SJCRH30 (cell line): Measurements from ENCODE around the gene SSBP3. TPM values are rescaled to one million over a fixed set of nuclear protein-coding genes. Genes with fewer than 3 reads are reported as not detected.

Experiments
- DNase-seq, 2 experiments: peaks; one replicate each; pipeline ENCODE4 v3.0.0-alpha.2; 2015 to 2020
- H3K27ac ChIP-seq: fragments of 250-450 bp; sonication (Bioruptor Pico); 2 replicates; pipeline ENCODE4 v1.5.1; 2020; ENCODE audit warnings: mild to moderate bottlenecking, moderate library complexity
- H3K27me3 ChIP-seq: fragments of 250-450 bp; sonication (Bioruptor Pico); 2 replicates; pipeline ENCODE4 v1.5.1; 2020; ENCODE audit warnings: mild to moderate bottlenecking, moderate library complexity
- H3K36me3 ChIP-seq: fragments of 250-450 bp; sonication (Bioruptor Pico); 2 replicates; pipeline ENCODE4 v1.5.1; 2020; ENCODE audit warnings: mild to moderate bottlenecking, moderate library complexity
- H3K4me1 ChIP-seq: fragments of 250-450 bp; sonication (Bioruptor Pico); 2 replicates; pipeline ENCODE4 v1.5.1; 2020; ENCODE audit warnings: mild to moderate bottlenecking, moderate library complexity
- H3K4me3 ChIP-seq: fragments of 250-450 bp; sonication (Bioruptor Pico); 2 replicates; pipeline ENCODE4 v1.5.1; 2020; ENCODE audit warnings: mild to moderate bottlenecking, moderate library complexity
- H3K9me3 ChIP-seq: fragments of 250-450 bp; sonication (Bioruptor Pico); replicated peaks from 2 replicates; pipeline ENCODE4 v1.5.1; 2020; ENCODE audit warnings: mild to moderate bottlenecking, moderate library complexity
- total RNA-seq: library from RNA; depleted of rRNA; stranded (reverse); fragments of >200 nt; shearing (Covaris generic); gene quantifications from 2 replicates; pipeline ENCODE4 v1.2.3, GENCODE V29; 2014

The SSBP3 gene
- total RNA-seq, 1 experiment from 2014 or later, result 32.1 TPM

- H3K27ac ChIP-seq, result no peak overlapping the region
- H3K4me3 ChIP-seq, result no peak overlapping the region
- peaks cover 19% of the 10 kb centered on the region for H3K4me1 ChIP-seq
- H3K9me3 ChIP-seq, result no peaks in the 10 kb centered on the region
- no peaks in the 10 kb centered on the region for H3K27me3 ChIP-seq
- DNase-seq, result no peak
- no peaks in the 10 kb centered on the region for H3K36me3 ChIP-seq
These were observed 178.3 kb downstream of the SSBP3 start for GRCh38 chr1:54227891-54228310.

GRCh38 chr1:54227091-54227602, 179.0 kb downstream of the SSBP3 start:
- peak; percentile 48 to 55 for DNase-seq
- Histone ChIP-seq H3K27me3 (no peaks in the 10 kb centered on the region), H3K36me3 (no peaks in the 10 kb centered on the region), H3K4me3 (no peak overlapping the region), H3K9me3 (no peaks in the 10 kb centered on the region), H3K4me1 (peaks cover 19% of the 10 kb centered on the region), H3K27ac (no peak overlapping the region)

GRCh38 chr1:54225986-54226559, 180.1 kb downstream of the SSBP3 start:
- Histone ChIP-seq H3K4me3 (no peak overlapping the region), H3K27me3 (no peaks in the 10 kb centered on the region), H3K4me1 (peaks cover 20% of the 10 kb centered on the region), H3K9me3 (no peaks in the 10 kb centered on the region), H3K27ac (no peak overlapping the region), H3K36me3 (no peaks in the 10 kb centered on the region)
- DNase-seq, result no peak

- no peak overlapping the region for H3K4me3 ChIP-seq
These were observed 180.8 kb downstream of the SSBP3 start for GRCh38 chr1:54225378-54225777.

DNA sequence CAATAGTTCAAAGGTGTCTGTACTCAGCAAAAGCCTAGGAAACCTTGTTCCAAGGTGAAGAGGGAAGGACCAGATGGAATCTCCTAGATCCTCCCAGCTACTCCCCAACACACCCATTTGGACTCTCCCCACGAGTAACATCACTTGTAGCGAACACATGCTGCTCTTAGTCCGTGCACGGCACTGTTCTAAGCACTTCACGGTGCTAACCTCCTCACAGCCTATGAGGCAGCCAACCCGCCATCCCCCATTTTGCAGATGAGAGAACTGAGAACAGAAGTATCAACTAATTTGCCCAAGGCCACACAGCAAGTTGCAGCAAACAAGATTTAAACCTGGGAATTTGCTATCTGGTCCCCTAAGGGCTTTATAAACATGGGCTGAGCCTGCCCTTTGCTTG, 182.0 kb downstream of the SSBP3 start:
- Histone ChIP-seq H3K27me3 (no peaks in the 10 kb centered on the region), H3K9me3 (no peaks in the 10 kb centered on the region), H3K36me3 (no peaks in the 10 kb centered on the region), H3K4me1 (peaks cover 28% of the 10 kb centered on the region), H3K4me3 (no peak overlapping the region), H3K27ac (no peak overlapping the region)
- no peak for DNase-seq

More at GRCh38 chr1:54225378-54225777, 180.8 kb downstream of the SSBP3 start:
- no peak for DNase-seq
- Histone ChIP-seq H3K27ac (no peak overlapping the region), H3K9me3 (no peaks in the 10 kb centered on the region), H3K36me3 (no peaks in the 10 kb centered on the region), H3K27me3 (no peaks in the 10 kb centered on the region), H3K4me1 (peaks cover 26% of the 10 kb centered on the region)

DNA sequence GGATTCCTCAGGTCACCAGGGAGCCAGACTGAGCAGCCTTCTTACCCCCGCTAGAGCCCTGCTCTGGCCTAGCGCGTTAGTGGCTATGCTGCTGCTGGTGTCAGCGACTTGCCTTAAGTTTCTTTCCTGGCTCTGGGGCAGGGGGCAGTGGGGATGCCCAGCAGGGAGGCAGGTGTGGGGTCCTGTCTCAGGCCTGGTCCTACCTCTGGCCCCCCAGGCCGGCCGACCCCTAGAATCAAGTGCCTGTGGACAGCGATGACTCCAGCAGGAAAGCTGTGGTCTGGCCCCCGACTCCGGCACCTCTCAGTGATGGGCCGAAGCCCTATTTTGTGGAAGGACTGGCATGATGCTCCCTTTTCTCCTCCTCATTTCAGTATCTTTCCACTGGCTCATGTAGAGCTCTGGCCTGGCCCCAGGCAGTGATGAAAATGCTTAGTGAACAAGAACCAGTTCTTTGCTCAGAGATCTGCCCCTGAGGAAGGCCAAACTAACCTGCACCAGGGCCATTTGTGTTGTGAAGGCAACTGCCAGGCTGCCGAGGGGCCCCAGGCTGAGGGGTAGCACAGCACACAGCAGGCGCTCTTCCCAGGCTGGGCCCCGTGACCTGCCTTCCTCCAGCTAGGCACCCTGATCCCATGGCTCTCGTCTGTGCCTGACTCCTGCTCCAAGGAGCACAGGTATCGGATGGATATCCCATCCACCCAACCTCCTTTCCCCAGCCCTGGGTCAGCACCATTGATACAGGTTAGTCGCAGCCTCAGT, 182.6 kb downstream of the SSBP3 start:
- no peaks in the 10 kb centered on the region for H3K36me3 ChIP-seq
- no peak for DNase-seq
- no peak overlapping the region for H3K4me3 ChIP-seq
- no peaks in the 10 kb centered on the region for H3K27me3 ChIP-seq
- no peak overlapping the region for H3K27ac ChIP-seq
- H3K9me3 ChIP-seq, result no peaks in the 10 kb centered on the region
- peaks cover 23% of the 10 kb centered on the region for H3K4me1 ChIP-seq

- no peak overlapping the region for H3K4me3 ChIP-seq
- H3K27ac ChIP-seq, result no peak overlapping the region
- no peaks in the 10 kb centered on the region for H3K9me3 ChIP-seq
- peaks cover 7% of the 10 kb centered on the region for H3K36me3 ChIP-seq
- no peak for DNase-seq
- H3K4me1 ChIP-seq, result peaks cover 23% of the 10 kb centered on the region
- no peaks in the 10 kb centered on the region for H3K27me3 ChIP-seq
These were observed 183.5 kb downstream of the SSBP3 start for GRCh38 chr1:54222711-54223110.

- H3K27ac ChIP-seq, result no peak overlapping the region
- no peak overlapping the region for H3K4me3 ChIP-seq
- H3K4me1 ChIP-seq, result peaks cover 21% of the 10 kb centered on the region
- peaks cover 14% of the 10 kb centered on the region for H3K36me3 ChIP-seq
- peak in 1 of 2 experiments; percentile 36 for DNase-seq
- no peaks in the 10 kb centered on the region for H3K9me3 ChIP-seq
- no peaks in the 10 kb centered on the region for H3K27me3 ChIP-seq
These were observed 184.2 kb downstream of the SSBP3 start for GRCh38 chr1:54221867-54222484.

DNA sequence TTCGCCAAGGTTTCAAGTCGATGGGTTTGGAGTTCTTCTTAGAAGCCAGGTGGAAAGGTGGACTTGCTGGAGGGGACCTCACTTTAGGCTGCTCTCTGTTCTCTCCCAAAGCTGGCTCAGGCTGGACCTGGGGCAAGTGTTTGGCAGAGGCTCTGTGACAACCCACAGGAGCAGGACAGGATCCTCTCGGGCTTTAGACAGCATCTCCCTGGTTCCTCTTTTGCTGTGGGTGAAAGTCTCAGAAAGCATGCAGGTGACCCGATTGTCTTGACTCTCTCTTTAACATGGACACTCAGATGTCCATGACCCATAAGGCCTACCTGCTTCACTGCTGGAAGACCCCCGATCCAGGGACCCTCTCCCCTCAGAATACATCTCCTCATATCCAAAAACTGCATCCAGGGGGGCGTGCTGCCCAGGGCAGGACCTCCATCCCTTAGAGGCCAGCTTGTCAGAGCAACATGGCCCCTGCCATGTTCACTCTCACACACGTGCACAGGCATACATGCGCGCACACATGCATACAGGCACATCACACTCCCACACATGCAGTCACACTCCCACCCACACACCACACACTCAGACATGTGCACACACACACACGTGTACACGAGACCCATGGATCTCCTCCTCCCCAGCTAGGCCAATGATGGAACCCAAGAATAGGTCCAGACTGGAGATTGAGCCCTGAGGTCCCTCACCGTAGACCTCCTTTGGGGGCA, 184.9 kb downstream of the SSBP3 start:
- no peaks in the 10 kb centered on the region for H3K9me3 ChIP-seq
- peaks cover 21% of the 10 kb centered on the region for H3K36me3 ChIP-seq
- H3K4me1 ChIP-seq, result peaks cover 21% of the 10 kb centered on the region
- no peak overlapping the region for H3K4me3 ChIP-seq
- H3K27ac ChIP-seq, result peak overlapping the region; percentile 28; the same call in 1 of the 2 replicates
- no peak for DNase-seq
- H3K27me3 ChIP-seq, result no peaks in the 10 kb centered on the region

GRCh38 chr1:54220004-54220811, 186.0 kb downstream of the SSBP3 start:
- DNase-seq, result peak; percentile 81 to 87
- Histone ChIP-seq H3K27me3 (no peaks in the 10 kb centered on the region), H3K4me1 (peaks cover 21% of the 10 kb centered on the region), H3K27ac (peak overlapping the region; percentile 28), H3K36me3 (peaks cover 32% of the 10 kb centered on the region), H3K4me3 (no peak overlapping the region), H3K9me3 (no peaks in the 10 kb centered on the region)

GRCh38 chr1:54219688-54220003, 186.5 kb downstream of the SSBP3 start:
- peaks cover 37% of the 10 kb centered on the region for H3K36me3 ChIP-seq
- DNase-seq, result no peak
- no peaks in the 10 kb centered on the region for H3K9me3 ChIP-seq
- no peak overlapping the region for H3K4me3 ChIP-seq
- H3K4me1 ChIP-seq, result peaks cover 21% of the 10 kb centered on the region
- no peak overlapping the region for H3K27ac ChIP-seq
- no peaks in the 10 kb centered on the region for H3K27me3 ChIP-seq

DNA sequence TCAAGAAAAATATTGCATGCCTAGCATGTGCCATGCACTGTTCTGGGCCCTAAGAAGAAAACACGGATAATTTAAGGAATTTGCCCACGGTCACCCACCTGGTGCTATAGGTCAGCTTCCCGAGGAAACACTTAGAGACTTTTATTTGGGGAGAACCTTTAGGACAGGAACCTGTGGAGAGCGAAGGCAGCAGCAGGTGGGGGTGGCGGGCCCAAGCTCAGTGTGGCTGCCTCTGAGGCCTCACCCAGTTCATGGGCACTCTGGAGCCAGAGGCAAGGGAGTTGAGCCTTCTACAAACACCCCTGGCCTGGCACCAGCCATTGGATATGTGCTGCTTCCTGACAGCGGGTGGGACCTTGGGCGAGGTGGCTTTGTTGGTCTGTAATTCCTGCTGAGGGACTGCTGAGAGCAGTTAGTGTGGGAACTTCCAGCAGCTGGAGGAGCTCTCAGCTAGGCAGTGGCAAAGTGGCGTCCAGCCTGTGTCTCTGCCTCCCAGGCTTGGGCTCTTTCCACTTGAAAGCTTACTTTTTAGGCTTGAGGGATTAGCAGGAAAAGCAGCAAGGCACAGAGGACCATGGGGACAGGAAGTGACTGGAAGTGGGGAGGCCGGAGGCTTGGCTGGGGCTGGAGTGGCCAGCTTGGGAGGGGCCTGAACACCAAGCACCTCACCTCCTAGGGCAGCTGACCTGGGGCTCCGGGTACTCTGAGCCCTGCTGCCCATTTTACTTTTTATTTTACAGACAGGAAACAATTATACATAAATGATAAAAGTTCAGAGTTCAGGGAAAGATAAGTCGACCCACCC, 187.1 kb downstream of the SSBP3 start:
- H3K27me3 ChIP-seq, result no peaks in the 10 kb centered on the region
- DNase-seq, result peak in 1 of 2 experiments; percentile 47
- no peak overlapping the region for H3K4me3 ChIP-seq
- no peak overlapping the region for H3K27ac ChIP-seq
- peaks cover 21% of the 10 kb centered on the region for H3K4me1 ChIP-seq
- H3K9me3 ChIP-seq, result no peaks in the 10 kb centered on the region
- peaks cover 43% of the 10 kb centered on the region for H3K36me3 ChIP-seq

- peaks cover 78% of the 10 kb centered on the region for H3K36me3 ChIP-seq
- no peak overlapping the region for H3K27ac ChIP-seq
- H3K4me1 ChIP-seq, result peaks cover 15% of the 10 kb centered on the region
- H3K27me3 ChIP-seq, result no peaks in the 10 kb centered on the region
- H3K9me3 ChIP-seq, result no peaks in the 10 kb centered on the region
- DNase-seq, result no peak
- no peak overlapping the region for H3K4me3 ChIP-seq
These were observed 190.7 kb downstream of the SSBP3 start for GRCh38 chr1:54215523-54215922.
